Endodermal cell (in vitro differentiated cells): ENCODE measurements around the gene PVALB. TPM values are rescaled to one million over a fixed set of nuclear protein-coding genes. Genes with fewer than 3 reads are reported as not detected.

Experiments used
- DNase-seq: peaks from one replicate; pipeline ENCODE4 v3.0.0-alpha.2; 2017
- H3K27ac ChIP-seq: 2 replicates; pipeline ENCODE4 v1.5.1; 2013; ENCODE audit warnings: mild to moderate bottlenecking, low read depth, low read length, moderate library complexity
- H3K27me3 ChIP-seq: 2 replicates; pipeline ENCODE4 v1.6.1; 2013; ENCODE audit warnings: mild to moderate bottlenecking, low read length, moderate library complexity; ENCODE audit not compliant: insufficient read depth, control insufficient read depth, poor library complexity, severe bottlenecking
- H3K36me3 ChIP-seq: 2 replicates; pipeline ENCODE4 v1.7.0; 2013; ENCODE audit warnings: mild to moderate bottlenecking, low read length, moderate library complexity; ENCODE audit not compliant: control insufficient read depth, insufficient read depth
- H3K4me1 ChIP-seq: one replicate; pipeline ENCODE4 v1.7.0; 2013; ENCODE audit warnings: low read length; ENCODE audit not compliant: control insufficient read depth, insufficient read depth
- H3K4me3 ChIP-seq: 2 replicates; pipeline ENCODE4 v1.5.1; 2013; ENCODE audit warnings: mild to moderate bottlenecking, low read length, moderate library complexity
- H3K9ac ChIP-seq: 2 replicates; pipeline ENCODE4 v1.6.1; 2013; ENCODE audit warnings: mild to moderate bottlenecking, low read length, moderate library complexity; ENCODE audit not compliant: poor library complexity, severe bottlenecking; ENCODE audit errors: extremely low read depth
- H3K9me3 ChIP-seq: 2 replicates; pipeline ENCODE4 v1.6.1; 2013; ENCODE audit warnings: mild to moderate bottlenecking, low read length, moderate library complexity; ENCODE audit not compliant: control insufficient read depth
- H3K27ac Mint-ChIP-seq: 2 replicates; pipeline ENCODE4 v1.8.0; 2020; ENCODE audit warnings: mixed read lengths
- H3K27me3 Mint-ChIP-seq: 2 replicates; pipeline ENCODE4 v1.8.0; 2021; ENCODE audit warnings: mild to moderate bottlenecking, mixed read lengths; ENCODE audit not compliant: insufficient read depth
- H3K36me3 Mint-ChIP-seq: 2 replicates; pipeline ENCODE4 v1.8.0; 2020; ENCODE audit warnings: low read depth, mixed read lengths
- H3K4me1 Mint-ChIP-seq: 2 replicates; pipeline ENCODE4 v1.8.0; 2020; ENCODE audit warnings: mixed read lengths
- H3K4me3 Mint-ChIP-seq: 2 replicates; pipeline ENCODE4 v1.8.0; 2020; ENCODE audit warnings: mild to moderate bottlenecking, moderate library complexity, mixed read lengths
- H3K9me3 Mint-ChIP-seq: 2 replicates; pipeline ENCODE4 v1.8.0; 2020; ENCODE audit warnings: mild to moderate bottlenecking, mixed read lengths
- WGBS, 2 experiments: methylation state at CpG; one replicate each; pipeline versions ENCODE4 v1.1.5 to v1.1.7; 2013; ENCODE audit warnings: missing lambda C conversion rate in 2 of 2, mixed read lengths in 1 of 2; ENCODE audit not compliant: insufficient coverage in 1 of 2, insufficient read length in 1 of 2; 5-methylcytosine and 5-hydroxymethylcytosine counted together
- total RNA-seq, 2 donors: library from RNA; stranded (reverse); fragmentation: NEBNext Ultra II Directional in 1 of 2; extraction: Animal tissue kit (Norgen Biotek cat#: 25700) in 1 of 2; gene quantifications; 2 replicates in 1 of 2; 3 replicates in 1 of 2; pipeline ENCODE4 v1.2.1, GENCODE V29; 2021
- TF ChIP-seq, protein P1 (sequence below): fragments of 200-600 bp; sonication (generic); conservative IDR thresholded peaks from 2 replicates; pipeline ENCODE4 v1.5.0; 2021; ENCODE audit warnings: antibody characterized with exemption, mild to moderate bottlenecking

The PVALB gene
- total RNA-seq, 2 donors from 2014 or later: not detected

DNA sequence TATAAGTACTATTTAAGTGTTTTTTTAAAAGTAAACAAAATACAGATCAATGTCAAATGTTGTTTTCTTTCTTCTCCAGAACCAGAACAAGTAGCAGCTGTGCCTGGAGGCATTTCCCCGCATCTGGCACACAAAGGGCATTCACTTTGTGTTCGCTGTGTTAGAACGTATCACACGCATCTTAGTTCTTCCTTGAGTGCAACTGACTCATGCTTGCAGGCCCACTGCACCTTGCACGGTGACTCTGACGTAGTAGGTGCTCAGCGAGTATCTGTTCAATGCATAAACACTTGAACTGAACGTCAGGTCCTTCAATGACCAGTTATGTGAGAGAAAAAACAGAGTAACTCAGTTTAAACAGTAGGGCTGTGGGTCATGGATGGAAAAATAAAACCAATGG lies 44.4 kb downstream of the PVALB start:
- Histone ChIP-seq H3K9ac (no peak overlapping the region), H3K4me3 (no peak overlapping the region), H3K27me3 (no peaks in the 10 kb centered on the region), H3K27ac (no peak overlapping the region), H3K4me1 (no peaks in the 10 kb centered on the region), H3K36me3 (no peaks in the 10 kb centered on the region), H3K9me3 (peaks cover 8% of the 10 kb centered on the region)
- Mint-ChIP-seq H3K36me3 (peaks cover 14% of the 10 kb centered on the region), H3K9me3 (peaks cover 11% of the 10 kb centered on the region), H3K27me3 (peaks cover 10% of the 10 kb centered on the region), H3K27ac (no peak overlapping the region), H3K4me3 (no peak overlapping the region), H3K4me1 (peaks cover 9% of the 10 kb centered on the region)
- 94 to 95% methylated on average over 7 to 8 of the region's 8 CpGs for WGBS, 2 experiments
- TF ChIP-seq, protein P1, sequence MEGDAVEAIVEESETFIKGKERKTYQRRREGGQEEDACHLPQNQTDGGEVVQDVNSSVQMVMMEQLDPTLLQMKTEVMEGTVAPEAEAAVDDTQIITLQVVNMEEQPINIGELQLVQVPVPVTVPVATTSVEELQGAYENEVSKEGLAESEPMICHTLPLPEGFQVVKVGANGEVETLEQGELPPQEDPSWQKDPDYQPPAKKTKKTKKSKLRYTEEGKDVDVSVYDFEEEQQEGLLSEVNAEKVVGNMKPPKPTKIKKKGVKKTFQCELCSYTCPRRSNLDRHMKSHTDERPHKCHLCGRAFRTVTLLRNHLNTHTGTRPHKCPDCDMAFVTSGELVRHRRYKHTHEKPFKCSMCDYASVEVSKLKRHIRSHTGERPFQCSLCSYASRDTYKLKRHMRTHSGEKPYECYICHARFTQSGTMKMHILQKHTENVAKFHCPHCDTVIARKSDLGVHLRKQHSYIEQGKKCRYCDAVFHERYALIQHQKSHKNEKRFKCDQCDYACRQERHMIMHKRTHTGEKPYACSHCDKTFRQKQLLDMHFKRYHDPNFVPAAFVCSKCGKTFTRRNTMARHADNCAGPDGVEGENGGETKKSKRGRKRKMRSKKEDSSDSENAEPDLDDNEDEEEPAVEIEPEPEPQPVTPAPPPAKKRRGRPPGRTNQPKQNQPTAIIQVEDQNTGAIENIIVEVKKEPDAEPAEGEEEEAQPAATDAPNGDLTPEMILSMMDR: no peak
- DNase-seq: peak; percentile 16

DNA sequence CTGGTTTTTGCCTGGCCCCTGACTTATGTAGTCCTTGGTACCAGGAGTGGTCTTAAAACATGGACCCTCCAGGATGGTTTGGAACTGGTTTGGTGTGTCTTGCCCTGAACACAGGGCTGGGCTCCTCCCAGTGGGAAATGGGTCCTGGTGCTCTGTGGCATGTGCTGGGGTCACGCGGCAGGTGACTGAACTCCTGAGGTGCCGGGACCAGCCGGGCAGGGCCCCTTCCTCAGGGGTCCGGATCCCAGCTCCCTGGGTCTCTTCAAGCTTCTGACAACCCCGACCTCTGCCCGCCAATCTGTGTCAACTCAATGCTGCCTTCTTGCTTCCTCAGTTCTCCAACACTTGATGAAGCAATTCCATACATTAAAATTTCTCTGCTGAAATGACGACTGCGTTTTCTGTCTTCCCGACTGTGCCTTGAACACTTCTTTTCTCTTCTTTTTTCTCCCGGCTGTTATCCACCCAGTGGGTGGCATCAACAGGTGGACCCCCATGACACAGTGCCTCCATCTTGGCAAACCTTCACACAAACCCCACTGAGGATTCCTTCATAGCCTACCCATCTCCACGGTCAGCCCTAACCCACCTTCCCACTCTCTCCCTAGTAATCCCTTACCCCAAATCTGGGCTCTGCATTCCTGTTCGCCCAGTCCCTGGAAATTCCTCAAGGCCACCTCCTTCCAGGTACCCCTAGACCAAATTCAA lies 45.3 kb downstream of the PVALB start:
- Mint-ChIP-seq H3K36me3 (peaks cover 18% of the 10 kb centered on the region), H3K4me1 (peaks cover 7% of the 10 kb centered on the region), H3K9me3 (peaks cover 2% of the 10 kb centered on the region), H3K27me3 (peaks cover 2% of the 10 kb centered on the region), H3K4me3 (no peak overlapping the region), H3K27ac (no peak overlapping the region)
- 94 to 99% methylated on average over 12 to 13 of the region's 13 CpGs for WGBS, 2 experiments
- Histone ChIP-seq H3K27ac (no peak overlapping the region), H3K9me3 (no peaks in the 10 kb centered on the region), H3K4me3 (no peak overlapping the region), H3K9ac (no peak overlapping the region), H3K36me3 (no peaks in the 10 kb centered on the region), H3K4me1 (no peaks in the 10 kb centered on the region), H3K27me3 (no peaks in the 10 kb centered on the region)
- DNase-seq: peak; percentile 24
- TF ChIP-seq, protein P1: no peak

DNA sequence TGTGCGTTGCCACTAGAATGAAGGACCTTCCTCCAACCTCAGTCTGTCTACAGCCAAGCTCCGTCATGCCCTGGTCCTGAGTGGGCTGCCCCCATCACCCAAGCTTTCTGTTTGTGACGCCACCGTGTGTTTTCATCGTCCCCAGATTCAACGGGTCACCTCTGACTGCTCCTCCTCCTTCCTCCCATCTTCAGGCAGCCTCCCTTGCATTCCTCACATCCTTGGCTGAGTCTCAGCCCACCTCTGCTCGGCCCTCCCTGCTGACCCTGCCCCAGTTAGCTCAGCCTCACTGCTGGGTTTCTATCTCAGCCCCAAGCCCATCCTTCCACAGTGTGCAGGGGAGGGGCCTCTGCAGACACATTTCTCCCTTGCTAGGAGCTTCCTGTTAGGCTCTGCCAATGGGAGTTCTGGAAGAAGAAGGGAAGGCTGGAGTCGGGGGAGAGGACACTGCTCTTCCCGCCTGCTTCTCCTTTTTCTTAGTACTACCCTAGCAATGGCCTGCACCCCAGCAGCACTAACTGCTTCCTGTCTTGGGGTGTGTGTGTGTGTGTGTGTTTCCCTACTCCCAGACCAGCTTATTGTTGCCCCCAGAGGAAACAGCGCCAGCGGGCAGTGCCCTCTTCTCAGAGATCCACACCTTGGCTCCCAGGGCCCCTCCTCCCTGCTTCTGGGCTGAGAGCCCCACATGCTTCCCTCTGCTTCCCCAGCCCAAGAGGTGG lies 46.2 kb downstream of the PVALB start:
- Mint-ChIP-seq H3K27ac (no peak overlapping the region), H3K9me3 (no peaks in the 10 kb centered on the region), H3K36me3 (peaks cover 17% of the 10 kb centered on the region), H3K4me3 (no peak overlapping the region), H3K4me1 (peaks cover 5% of the 10 kb centered on the region), H3K27me3 (no peaks in the 10 kb centered on the region)
- H3K27me3 ChIP-seq: no peaks in the 10 kb centered on the region
- no peak overlapping the region for H3K27ac ChIP-seq
- H3K4me1 ChIP-seq: no peaks in the 10 kb centered on the region
- no peak overlapping the region for H3K4me3 ChIP-seq
- WGBS, 2 experiments: 71 to 100% methylated on average over 4 to 9 of the region's 11 CpGs
- H3K9me3 ChIP-seq: no peaks in the 10 kb centered on the region
- no peaks in the 10 kb centered on the region for H3K36me3 ChIP-seq
- no peak overlapping the region for H3K9ac ChIP-seq
- peak; percentile 84 for DNase-seq
- TF ChIP-seq, protein P1: no peak
